Thoracic aorta (tissue), 2 donors: ENCODE measurements around the gene TNNI2. TPM values are rescaled to one million over a fixed set of nuclear protein-coding genes. Genes with fewer than 3 reads are reported as not detected.
A peak's percentile ranks its signal among the peaks of the same experiment; 100 is the strongest.
"Not testable (repeated sequence)": the region's sequence is repeated elsewhere in the genome, so short reads cannot be mapped to it uniquely, and the experiment has no call there.

Source experiments
- ATAC-seq: fragments of 150-250 bp; one replicate; pipeline ENCODE4 v1.8.0; 2017; ENCODE audit warnings: low read depth; ENCODE audit not compliant: insufficient number of reproducible peaks, low FRiP score
- DNase-seq: peaks from one replicate; pipeline ENCODE4 v3.0.0-alpha.2; 2020; ENCODE audit warnings: low spot score
- H3K27ac ChIP-seq, 2 donors: fragments of 200-600 bp; sonication (generic); 1 replicate in 1 of 2; 2 replicates in 1 of 2; pipeline ENCODE4 v1.5.1; 2016; ENCODE audit warnings: mild to moderate bottlenecking in 2 of 2, moderate library complexity in 2 of 2
- H3K27me3 ChIP-seq: fragments of 200-600 bp; sonication (generic); replicated peaks from 2 replicates; pipeline ENCODE4 v1.6.0; 2016; ENCODE audit warnings: mild to moderate bottlenecking; ENCODE audit not compliant: insufficient read depth
- H3K36me3 ChIP-seq: fragments of 200-600 bp; sonication (generic); one replicate; pipeline ENCODE4 v1.5.1; 2016
- H3K4me1 ChIP-seq, 2 donors: fragments of 200-600 bp; sonication (generic); 1 replicate in 1 of 2; 2 replicates in 1 of 2; pipeline versions ENCODE4 v1.5.1 to v1.6.0; 2016; ENCODE audit warnings: low read depth in 2 of 2, mild to moderate bottlenecking in 1 of 2; ENCODE audit not compliant: control insufficient read depth in 1 of 2
- H3K4me3 ChIP-seq: fragments of 200-600 bp; sonication (generic); 2 replicates; pipeline ENCODE4 v1.5.1; 2016; ENCODE audit warnings: mild to moderate bottlenecking
- H3K9me3 ChIP-seq: fragments of 200-600 bp; sonication (generic); 2 replicates; pipeline ENCODE4 v1.5.1; 2016
- CTCF ChIP-seq: fragments of 200-600 bp; sonication (generic); IDR thresholded peaks from one replicate; pipeline ENCODE4 v1.5.1; 2019; ENCODE audit warnings: antibody characterized with exemption
- total RNA-seq, 2 donors: library from RNA; depleted of rRNA; stranded (reverse); fragments of >200 nt; gene quantifications; one replicate each; pipeline versions ENCODE4 v1.1.0 to v1.2.3, GENCODE V29; 2016

Gene TNNI2
- total RNA-seq, 2 donors from 2014 or later: not detected

DNA sequence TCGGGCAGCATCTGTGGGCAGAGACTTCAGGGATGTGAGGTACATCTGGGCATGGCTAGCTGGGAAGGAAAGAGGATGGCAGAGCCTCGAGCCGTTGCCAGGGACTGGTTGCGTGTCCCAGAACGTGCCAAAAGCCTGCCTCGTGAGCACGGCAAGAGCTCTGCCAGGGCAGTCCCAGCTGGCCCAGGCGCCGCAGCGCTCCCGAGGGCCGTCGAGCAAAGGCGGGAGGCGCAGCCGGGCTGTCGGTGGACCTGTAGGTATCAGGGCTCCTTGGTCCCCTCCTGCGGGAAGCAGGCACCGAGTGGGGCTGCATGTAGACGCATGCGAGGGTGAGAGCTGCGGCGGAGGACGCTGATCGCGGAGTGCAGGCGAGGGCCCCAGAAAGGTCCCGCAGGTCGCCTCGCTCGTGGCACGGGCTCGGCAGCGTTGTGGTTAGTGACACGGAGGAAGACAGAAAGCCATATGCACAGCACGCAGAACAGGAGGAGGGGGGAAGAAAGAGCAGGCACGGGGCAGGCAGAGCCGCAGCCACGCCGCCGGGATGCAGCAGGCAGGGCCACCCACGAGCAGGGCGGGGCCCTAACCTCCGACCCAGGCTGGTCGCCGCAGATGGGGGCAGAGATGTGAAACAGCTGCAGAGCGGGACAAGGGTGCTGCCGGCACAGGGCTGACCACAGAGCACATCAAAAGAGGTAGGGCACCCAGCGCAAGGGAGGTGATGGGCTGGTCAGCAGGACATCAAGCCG lies 32.1 kb downstream of the TNNI2 start:
- Histone ChIP-seq H3K36me3 (no peaks in the 10 kb centered on the region), H3K4me3 (peak overlapping the region; percentile 53), H3K4me1 (peaks cover 39 to 61% of the 10 kb centered on the region in 2 donors), H3K27me3 (no peaks in the 10 kb centered on the region), H3K27ac (peak overlapping the region in 1 of 2 donors; percentile 59), H3K9me3 (no peaks in the 10 kb centered on the region)
- peak; percentile 58 for ATAC-seq
- TF ChIP-seq CTCF: no peak
- no peak for DNase-seq

GRCh38 chr11:1871531-1871930 lies 32.8 kb downstream of the TNNI2 start:
- peak overlapping the region in 1 of 2 donors; percentile 59 for H3K27ac ChIP-seq
- no peaks in the 10 kb centered on the region for H3K9me3 ChIP-seq
- H3K27me3 ChIP-seq: no peaks in the 10 kb centered on the region
- DNase-seq (no peak), ATAC-seq (no peak)
- peak overlapping the region; percentile 53 for H3K4me3 ChIP-seq
- peaks cover 43 to 61% of the 10 kb centered on the region in 2 donors for H3K4me1 ChIP-seq
- no peak for TF ChIP-seq CTCF
- no peaks in the 10 kb centered on the region for H3K36me3 ChIP-seq

DNA sequence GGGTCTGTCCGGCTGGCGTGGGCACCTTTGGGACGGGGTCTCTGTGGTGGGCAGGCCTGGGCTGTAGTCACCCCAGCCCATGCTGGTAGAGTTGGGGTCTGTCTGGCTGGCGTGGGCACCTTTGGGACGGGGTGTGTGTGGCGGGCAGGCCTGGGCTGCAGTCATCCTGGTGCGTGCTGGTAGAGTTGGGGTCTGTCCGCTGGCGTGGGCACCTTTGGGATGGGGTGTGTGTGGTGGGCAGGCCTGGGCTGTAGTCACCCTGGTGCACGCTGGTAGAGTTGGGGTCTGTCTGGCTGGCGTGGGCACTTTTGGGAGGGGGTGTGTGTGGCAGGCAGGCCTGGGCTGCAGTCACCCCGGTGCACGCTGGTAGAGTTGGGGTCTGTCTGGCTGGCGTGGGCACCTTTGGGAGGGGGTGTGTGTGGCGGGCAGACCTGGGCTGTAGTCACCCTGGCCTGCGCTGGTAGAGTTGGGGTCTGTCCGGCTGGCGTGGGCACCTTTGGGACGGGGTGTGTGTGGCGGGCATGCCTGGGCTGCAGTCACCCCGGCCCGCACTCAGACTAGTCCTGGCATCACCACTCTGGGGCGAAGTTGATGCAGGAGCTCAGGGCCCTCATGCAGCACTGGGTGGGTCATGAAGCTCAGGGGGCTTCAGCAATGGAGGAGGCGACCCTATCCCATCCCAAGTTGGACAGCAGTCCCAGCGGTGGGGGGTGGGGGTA lies 33.6 kb downstream of the TNNI2 start:
- H3K27ac ChIP-seq: no peak overlapping the region
- no peaks in the 10 kb centered on the region for H3K36me3 ChIP-seq
- no peak for DNase-seq
- no peaks in the 10 kb centered on the region for H3K27me3 ChIP-seq
- no peak for ATAC-seq
- H3K4me3 ChIP-seq: no peak overlapping the region
- H3K9me3 ChIP-seq: no peaks in the 10 kb centered on the region
- H3K4me1 ChIP-seq: peaks cover 51 to 70% of the 10 kb centered on the region in 2 donors
- no peak for TF ChIP-seq CTCF

- H3K36me3 ChIP-seq: no peaks in the 10 kb centered on the region
- no peak for DNase-seq
- no peak overlapping the region for H3K4me3 ChIP-seq
- no peaks in the 10 kb centered on the region for H3K27me3 ChIP-seq
- no peaks in the 10 kb centered on the region for H3K9me3 ChIP-seq
- no peak for TF ChIP-seq CTCF
- H3K27ac ChIP-seq: no peak overlapping the region
- no peak for ATAC-seq
- peaks cover 46 to 69% of the 10 kb centered on the region in 2 donors for H3K4me1 ChIP-seq
These were observed 34.4 kb downstream of the TNNI2 start for GRCh38 chr11:1873048-1873812.

DNA sequence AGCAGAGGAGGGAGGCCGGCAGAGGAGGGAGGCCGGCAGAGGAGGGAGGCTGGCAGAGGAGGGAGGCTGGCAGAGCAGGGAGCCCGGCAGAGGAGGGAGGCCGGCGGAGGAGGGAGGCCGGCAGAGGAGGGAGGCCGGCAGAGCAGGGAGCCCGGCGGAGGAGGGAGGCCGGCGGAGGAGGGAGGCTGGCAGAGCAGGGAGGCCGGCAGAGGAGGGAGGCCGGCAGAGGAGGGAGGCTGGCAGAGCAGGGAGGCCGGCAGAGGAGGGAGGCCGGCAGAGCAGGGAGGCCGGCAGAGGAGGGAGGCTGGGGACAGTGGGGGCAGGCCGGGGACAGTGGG lies 35.0 kb downstream of the TNNI2 start:
- H3K27ac ChIP-seq, H3K9me3 ChIP-seq, H3K36me3 ChIP-seq, H3K4me3 ChIP-seq, ATAC-seq, DNase-seq, H3K27me3 ChIP-seq: not testable (repeated sequence)
- H3K4me1 ChIP-seq: peaks cover 41 to 64% of the 10 kb centered on the region in 2 donors

- DNase-seq, H3K36me3 ChIP-seq, H3K27ac ChIP-seq, H3K4me3 ChIP-seq, H3K9me3 ChIP-seq, H3K27me3 ChIP-seq, ATAC-seq: not testable (repeated sequence)
- H3K4me1 ChIP-seq: peaks cover 35 to 56% of the 10 kb centered on the region in 2 donors
These were observed 35.8 kb downstream of the TNNI2 start for GRCh38 chr11:1874441-1875092.
